ENCODE data around the gene LRRC43. TPM values are rescaled to one million over a fixed set of nuclear protein-coding genes. Genes with fewer than 3 reads are reported as not detected.

LRRC43 gene
- polyA plus RNA-seq, 1 donor from 2014 or later: 4.8 TPM

DNA sequence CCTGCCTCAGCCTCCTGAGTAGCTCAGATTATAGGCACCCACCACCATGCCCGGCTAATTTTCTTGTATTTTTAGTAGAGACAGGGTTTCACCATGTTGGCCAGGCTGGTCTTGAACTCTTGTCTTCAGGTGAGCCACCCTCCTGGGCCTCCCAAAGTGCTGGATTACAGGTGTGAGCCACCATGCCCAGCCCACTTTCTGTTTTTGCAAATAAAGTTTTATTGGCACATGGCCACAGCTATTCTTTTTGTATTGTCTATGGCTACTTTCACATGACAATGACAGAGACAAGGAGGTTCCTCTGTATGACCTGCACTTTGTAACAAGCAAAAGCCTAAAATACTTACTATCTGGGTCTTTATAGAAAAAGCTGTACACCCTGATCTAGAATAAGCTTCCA lies 62.6 kb downstream of the LRRC43 start:
- H3K9me3 ChIP-seq (ENCODE audit: low read length): no peaks in the 10 kb centered on the region
- H3K9ac ChIP-seq (ENCODE audit: low read length): no peak overlapping the region
- TF ChIP-seq EP300 (conservative IDR thresholded peaks at IDR 0.05; ENCODE audit: poor library complexity, severe bottlenecking): no peak
- TF ChIP-seq, protein P1, sequence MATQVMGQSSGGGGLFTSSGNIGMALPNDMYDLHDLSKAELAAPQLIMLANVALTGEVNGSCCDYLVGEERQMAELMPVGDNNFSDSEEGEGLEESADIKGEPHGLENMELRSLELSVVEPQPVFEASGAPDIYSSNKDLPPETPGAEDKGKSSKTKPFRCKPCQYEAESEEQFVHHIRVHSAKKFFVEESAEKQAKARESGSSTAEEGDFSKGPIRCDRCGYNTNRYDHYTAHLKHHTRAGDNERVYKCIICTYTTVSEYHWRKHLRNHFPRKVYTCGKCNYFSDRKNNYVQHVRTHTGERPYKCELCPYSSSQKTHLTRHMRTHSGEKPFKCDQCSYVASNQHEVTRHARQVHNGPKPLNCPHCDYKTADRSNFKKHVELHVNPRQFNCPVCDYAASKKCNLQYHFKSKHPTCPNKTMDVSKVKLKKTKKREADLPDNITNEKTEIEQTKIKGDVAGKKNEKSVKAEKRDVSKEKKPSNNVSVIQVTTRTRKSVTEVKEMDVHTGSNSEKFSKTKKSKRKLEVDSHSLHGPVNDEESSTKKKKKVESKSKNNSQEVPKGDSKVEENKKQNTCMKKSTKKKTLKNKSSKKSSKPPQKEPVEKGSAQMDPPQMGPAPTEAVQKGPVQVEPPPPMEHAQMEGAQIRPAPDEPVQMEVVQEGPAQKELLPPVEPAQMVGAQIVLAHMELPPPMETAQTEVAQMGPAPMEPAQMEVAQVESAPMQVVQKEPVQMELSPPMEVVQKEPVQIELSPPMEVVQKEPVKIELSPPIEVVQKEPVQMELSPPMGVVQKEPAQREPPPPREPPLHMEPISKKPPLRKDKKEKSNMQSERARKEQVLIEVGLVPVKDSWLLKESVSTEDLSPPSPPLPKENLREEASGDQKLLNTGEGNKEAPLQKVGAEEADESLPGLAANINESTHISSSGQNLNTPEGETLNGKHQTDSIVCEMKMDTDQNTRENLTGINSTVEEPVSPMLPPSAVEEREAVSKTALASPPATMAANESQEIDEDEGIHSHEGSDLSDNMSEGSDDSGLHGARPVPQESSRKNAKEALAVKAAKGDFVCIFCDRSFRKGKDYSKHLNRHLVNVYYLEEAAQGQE (IDR thresholded peaks at IDR 0.05; ENCODE audit: borderline replicate concordance): no peak
- TF ChIP-seq POLR2AphosphoS5 (IDR thresholded peaks at IDR 0.05): no peak
- no peak for TF ChIP-seq SMC3 (conservative IDR thresholded peaks at IDR 0.05; ENCODE audit: poor library complexity)
- H3K9me2 ChIP-seq (ENCODE audit: insufficient read depth, low read length): no peaks in the 10 kb centered on the region
- no peak overlapping the region for H3K27ac ChIP-seq (ENCODE audit: low read length)
- no peaks in the 10 kb centered on the region for H3K27me3 ChIP-seq (ENCODE audit: insufficient read depth, low read depth, low read length)
- H3K79me2 ChIP-seq (replicated peaks; ENCODE audit: insufficient read depth, low read length): no peaks in the 10 kb centered on the region
- H3K4me2 ChIP-seq (ENCODE audit: low read length): no peak overlapping the region
- no peaks in the 10 kb centered on the region for H4K20me1 ChIP-seq (ENCODE audit: insufficient read depth)
- no peaks in the 10 kb centered on the region for H3F3A ChIP-seq (ENCODE audit: insufficient read depth, low read length, poor library complexity, severe bottlenecking)
- H2AFZ ChIP-seq (ENCODE audit: low read depth, low read length): no peak overlapping the region
- H3K36me3 ChIP-seq (ENCODE audit: insufficient read depth, low read length): no peaks in the 10 kb centered on the region
- H3K4me3 ChIP-seq (ENCODE audit: low read length): no peak overlapping the region

- Histone ChIP-seq H4K20me1 (ENCODE audit: insufficient read depth) (no peaks in the 10 kb centered on the region), H2AFZ (ENCODE audit: low read depth, low read length) (no peak overlapping the region), H3K27me3 (ENCODE audit: insufficient read depth, low read depth, low read length) (no peaks in the 10 kb centered on the region), H3K9me2 (ENCODE audit: insufficient read depth, low read length) (no peaks in the 10 kb centered on the region), H3K4me3 (ENCODE audit: low read length) (no peak overlapping the region), H3K79me2 (replicated peaks; ENCODE audit: insufficient read depth, low read length) (no peaks in the 10 kb centered on the region), H3K9ac (ENCODE audit: low read length) (no peak overlapping the region), H3K36me3 (ENCODE audit: insufficient read depth, low read length) (no peaks in the 10 kb centered on the region), H3F3A (ENCODE audit: insufficient read depth, low read length, poor library complexity, severe bottlenecking) (no peaks in the 10 kb centered on the region), H3K27ac (ENCODE audit: low read length) (no peak overlapping the region), H3K9me3 (ENCODE audit: low read length) (no peaks in the 10 kb centered on the region), H3K4me2 (ENCODE audit: low read length) (no peak overlapping the region)
- no peak for TF ChIP-seq EP300 (conservative IDR thresholded peaks at IDR 0.05; ENCODE audit: poor library complexity, severe bottlenecking)
- TF ChIP-seq RAD21 (conservative IDR thresholded peaks at IDR 0.05): no peak
- no peak for TF ChIP-seq POLR2AphosphoS5 (IDR thresholded peaks at IDR 0.05)
- no peak for TF ChIP-seq EZH2 (IDR thresholded peaks at IDR 0.05; ENCODE audit: borderline replicate concordance, insufficient read depth, low read length, poor library complexity, severe bottlenecking)
- TF ChIP-seq TAF1 (IDR thresholded peaks at IDR 0.05; ENCODE audit: low read depth): no peak
- TF ChIP-seq MXI1 (conservative IDR thresholded peaks at IDR 0.05; ENCODE audit: poor library complexity, severe bottlenecking): no peak
- TF ChIP-seq, protein P1 (IDR thresholded peaks at IDR 0.05; ENCODE audit: borderline replicate concordance): no peak
- no peak for TF ChIP-seq CTCF (IDR thresholded peaks at IDR 0.05; ENCODE audit: poor library complexity, severe bottlenecking)
- no peak for TF ChIP-seq SMC3 (conservative IDR thresholded peaks at IDR 0.05; ENCODE audit: poor library complexity)
Measured at GRCh38 chr12:122250047-122250446, 67.1 kb downstream of the LRRC43 start.

All from neural cell (in vitro differentiated cells).